Stimulated activated CD4-positive, alpha-beta T cell treated with anti-CD3 and anti-CD28 coated beads, Interleukin-1b, Interleukin-23, amount 100 ng/mL, for 48 hours (primary cell): ENCODE measurements around the gene FYN.

Experiments
- DNase-seq: peaks from one replicate; pipeline ENCODE4 v3.0.0-alpha.2; 2020

Gene FYN

DNA sequence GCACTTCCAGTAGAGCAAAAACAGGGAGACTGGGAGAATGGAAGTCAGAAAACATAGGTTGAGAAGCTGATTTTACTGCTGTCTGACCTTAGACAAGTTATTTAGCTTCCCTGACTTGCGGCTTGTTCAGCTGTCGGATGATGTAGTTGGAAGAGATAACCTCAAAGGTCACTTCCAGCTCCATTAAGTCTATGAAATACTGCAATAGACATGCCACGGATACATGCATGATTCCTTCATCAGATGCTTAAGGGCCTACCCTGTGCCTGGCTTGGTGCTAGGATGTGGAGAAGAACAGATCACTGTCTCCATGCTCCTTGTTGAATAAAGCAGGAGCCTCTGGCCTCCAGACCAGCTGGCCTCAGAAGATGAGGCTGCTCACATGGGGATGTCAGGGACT, 43.7 kb downstream of the FYN start:
- DNase-seq, result no peak

DNA sequence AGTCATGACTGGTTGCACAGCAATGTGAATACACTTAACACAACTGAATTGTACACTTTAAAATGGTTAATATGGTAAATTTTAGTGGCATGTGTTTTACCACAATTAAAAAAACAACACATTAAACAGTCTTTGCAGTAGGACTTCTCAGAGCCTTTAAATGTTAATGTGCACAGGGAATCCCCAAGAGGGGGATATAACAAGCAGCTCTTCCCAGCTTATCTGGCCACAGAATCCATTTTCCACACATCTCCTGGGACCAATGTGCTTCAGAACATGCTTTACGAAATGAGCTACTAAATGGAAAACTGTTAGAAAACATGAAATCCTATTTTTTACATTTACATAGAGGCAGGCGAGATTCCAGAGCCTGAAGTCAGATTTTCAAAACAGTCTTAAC, 44.4 kb downstream of the FYN start:
- DNase-seq, result no peak

GRCh38 chr6:111825439-111826086, 47.7 kb downstream of the FYN start:
- DNase-seq, result no peak

DNA sequence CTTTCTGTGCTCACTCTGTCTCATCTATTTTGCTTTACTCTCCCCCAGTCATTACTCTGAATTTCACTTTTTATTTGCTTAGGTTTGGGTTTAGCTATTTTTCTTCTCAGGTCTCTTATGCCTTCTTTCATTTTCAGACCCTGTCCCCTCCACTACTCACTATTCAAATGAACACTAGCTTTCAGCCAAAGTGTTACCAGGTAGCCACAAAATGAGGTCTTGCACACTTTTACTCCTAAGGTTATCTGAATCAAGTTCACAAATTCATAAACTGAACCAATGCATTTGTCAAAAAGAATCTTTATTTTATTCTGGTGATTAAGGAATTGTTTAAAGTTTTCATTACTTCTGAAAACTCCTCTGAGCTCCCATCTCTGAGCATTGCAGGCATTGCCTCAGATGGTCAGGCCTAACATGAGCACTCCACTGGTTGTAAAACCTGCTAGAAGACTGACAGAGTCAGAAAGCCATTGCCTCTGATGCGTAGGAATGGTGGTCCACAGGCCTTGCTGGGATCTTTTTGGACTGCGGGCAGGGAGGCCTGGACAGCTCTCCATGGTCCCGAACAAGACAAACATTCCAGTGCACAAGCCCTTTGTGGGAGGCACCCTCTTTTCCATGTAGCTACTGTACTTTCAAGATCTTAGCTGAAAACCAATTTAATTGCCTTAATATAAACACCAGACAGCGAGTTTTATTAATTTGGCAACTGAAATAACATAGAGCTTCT, 48.5 kb downstream of the FYN start:
- no peak for DNase-seq

DNA sequence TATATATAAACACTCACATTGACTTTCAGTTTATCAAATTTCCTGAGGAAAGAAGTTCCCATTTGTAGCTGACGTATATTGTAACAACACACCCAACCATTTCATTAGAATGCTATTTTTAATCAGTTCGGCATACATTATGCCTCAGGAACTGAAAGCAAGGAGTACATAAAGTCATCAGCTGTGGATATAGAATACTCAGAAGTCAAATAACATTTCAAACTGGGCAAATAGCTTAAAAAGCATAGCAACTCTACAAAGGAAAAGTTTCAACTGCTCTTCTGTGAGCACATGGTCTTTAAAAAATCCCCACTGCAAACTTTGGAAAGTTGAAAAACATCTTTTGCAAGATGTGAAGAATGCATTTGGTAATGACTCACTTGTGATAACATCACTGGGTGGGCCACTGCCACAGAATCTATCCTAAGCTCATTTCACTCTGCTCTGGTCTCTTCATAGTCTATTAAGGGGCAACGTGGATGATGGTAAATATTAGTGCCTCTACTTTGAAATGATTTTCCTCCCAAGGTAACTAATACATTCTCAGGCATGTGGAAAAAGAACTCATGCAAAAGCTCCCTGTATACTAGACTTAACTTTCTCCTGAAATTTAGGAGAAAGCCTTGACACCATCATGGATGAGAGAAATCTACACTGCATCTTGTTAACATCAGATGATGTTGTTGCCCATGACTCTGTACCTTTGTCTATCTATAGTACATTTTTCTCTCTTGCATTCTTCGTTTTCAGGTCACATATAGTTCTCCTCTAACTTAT, 49.2 kb downstream of the FYN start:
- DNase-seq, result no peak

GRCh38 chr6:111823012-111823411, 50.2 kb downstream of the FYN start:
- no peak for DNase-seq

DNA sequence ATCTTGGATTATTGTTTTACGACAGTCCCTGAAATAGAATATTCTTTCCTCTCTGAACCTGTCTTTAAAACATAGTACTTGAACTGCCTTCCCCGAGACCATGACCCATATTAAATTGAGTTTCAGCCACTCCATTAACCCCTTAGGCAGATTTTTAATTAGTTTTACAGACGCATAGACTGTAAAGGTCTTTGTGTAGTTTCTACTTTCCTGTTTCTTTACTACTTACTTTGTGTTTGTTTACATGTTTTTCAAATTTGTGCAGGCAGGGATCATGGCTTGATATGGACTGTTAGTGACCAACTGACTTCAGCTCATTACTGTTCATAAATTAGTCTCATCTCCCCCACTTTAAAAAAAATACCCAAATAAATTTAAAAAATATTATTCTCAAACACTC, 53.8 kb downstream of the FYN start:
- no peak for DNase-seq

DNA sequence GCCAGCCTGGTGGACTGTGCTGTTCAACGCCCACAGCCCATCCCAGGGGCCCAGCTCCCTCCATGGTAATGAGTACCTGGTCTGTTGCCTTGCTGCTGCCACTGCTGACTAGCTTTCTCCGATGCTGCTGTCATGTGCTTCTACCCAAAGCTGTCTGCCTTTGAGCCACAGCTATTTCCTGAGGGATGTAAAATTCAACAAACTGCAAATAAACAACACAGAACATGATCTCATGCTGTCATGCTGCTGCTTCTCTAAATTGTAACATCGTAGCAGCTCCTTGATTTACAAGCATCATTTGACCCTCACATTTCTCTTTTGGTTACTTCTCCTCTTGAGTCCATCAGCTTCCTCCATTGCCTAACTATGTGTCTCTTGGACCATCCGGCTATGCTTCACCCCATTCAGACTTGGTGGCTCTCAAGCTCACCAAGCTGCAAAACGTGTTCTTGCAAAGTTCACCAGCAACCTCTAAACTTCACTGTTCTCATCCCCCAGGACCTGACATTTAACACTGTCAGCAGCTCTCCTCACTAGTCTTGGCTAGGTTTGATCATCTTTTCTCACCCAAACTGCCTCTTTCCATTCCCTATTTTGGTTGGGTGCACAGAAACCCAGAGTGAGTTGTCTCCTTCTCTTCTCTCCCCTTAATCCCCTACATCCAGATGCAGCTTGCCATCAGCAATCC, 54.6 kb downstream of the FYN start:
- no peak for DNase-seq

DNA sequence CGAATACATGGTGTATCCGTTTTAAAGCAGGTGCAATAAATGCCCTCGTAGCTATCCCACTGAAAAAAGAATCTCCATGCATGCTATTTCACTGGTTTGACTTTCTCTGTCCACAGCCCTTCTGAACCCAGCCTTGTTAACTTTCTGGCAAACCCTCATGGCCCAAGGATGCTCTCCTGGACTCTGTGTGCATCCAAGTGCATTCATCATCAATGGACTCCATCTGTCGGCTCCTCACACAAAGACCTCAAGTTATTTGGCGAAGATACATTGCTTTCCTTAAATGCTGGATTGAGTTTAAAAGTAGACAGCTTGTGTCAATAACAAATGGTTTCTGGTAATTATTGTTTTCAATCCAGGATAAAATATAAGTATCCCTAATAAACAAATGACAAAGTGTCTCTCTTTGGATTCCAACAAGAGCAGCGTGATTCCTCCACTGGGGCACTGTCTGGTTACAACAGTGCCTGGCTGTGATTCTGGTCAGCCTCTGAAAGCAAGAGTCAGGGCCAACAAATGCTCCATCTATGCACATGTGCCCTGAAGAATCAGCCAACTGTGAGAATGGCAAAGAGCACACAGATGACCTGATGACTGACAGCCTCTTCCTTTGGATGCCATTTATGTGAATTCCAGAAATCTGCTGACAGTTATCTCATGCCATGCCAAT, 55.7 kb downstream of the FYN start:
- no peak for DNase-seq

- DNase-seq, result no peak
Measured at GRCh38 chr6:111813677-111814310, 59.5 kb downstream of the FYN start.

DNA sequence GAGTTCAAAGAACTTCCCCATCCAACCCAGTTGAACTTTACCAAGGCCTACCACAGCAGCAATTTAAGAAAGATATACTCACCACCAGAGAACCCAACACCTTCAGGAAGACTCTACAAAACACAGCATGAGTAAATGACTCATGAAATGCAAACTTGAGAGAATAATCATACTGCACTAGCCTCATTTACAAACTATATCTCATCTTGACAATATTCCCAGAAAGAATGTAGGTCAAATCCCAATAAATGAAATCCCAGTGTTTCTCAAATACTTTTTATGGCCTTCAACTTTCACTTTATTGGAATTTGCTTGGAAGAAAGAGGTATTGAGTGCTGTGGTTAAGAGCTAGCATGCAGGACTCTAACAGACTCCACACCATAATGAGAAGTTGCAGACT, 60.0 kb downstream of the FYN start:
- DNase-seq, result no peak

DNA sequence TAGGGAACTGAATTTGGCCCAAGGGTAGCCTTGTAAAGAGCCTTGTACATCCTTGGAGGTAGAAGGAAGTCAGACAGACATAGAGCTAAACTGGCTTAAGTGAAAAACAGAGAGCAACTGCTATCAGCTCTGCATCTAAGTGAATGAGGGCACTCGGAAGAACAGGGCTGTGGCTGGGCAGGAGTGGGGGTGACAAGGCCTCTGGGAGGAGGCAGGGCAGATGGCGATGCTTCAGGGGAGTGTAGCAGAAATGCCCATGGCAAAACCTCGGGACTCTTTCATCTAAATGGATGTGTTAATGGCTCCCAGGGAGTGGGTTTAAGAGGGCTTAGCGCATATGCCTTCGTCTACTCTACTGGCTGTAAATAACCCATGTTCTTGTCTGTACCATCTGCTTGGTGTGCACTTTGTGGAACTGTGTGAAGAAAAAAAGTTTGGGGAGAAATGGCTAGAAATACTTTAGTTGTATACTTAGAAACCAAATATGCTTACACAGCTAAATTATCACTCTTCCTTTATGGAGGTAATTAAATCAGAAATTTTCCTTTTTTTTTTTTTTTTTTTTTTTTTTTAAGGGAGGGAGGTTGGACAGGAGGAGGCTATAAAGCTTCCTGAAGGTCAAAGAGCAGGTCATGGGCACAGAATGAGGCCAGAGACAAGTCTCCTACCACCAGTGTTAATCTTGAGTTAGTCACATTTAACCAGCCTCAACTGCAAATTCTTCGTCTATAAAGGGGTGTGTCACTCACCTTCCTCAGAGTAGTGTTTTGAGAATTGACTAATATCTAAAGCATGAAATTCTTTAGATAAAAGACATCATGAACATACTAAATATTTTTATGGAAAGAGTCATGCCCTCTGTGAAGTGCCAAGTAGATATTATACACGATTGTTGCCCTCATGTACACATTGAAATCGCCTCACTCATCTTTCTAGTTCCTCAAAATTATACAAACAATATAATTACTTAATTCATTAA, 60.9 kb downstream of the FYN start:
- no peak for DNase-seq

DNA sequence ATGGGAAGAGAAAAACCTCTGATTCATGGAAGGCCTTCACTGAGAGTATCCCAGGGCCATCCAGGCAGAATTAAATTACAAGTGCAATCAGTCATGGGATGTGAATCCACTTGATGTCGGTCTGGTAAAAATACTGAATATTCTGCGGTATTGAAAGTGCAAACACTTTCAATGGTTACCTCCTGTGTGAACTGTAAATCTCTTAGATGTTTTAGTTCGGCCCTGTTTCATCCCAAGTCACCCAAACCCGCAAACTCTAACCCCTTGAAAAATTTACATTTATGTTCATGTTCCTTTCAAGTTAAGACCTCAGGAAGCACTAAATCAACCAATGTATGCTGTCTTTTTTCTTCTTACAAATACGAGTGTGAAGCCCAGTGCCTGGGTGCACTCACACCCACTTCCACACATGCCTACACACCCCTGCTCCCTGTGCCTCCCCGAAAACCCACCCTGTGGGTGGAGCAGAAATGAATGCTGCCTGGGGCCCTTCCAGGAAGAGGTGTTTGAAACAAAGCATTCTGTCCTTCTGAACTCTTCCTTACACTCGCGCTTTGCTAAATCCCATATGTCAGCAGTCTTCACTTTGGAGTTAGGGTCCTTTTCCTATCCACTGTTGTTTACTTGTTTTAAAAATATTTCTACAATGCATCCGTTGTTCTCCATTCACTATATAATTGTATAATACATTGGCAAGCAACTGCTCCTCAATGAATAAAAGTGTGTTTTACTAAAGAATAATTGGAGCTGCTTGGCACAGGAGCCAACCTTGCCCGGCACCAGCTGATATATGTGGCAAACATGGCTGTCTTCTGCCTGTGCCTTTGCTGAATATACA, 62.7 kb downstream of the FYN start:
- DNase-seq, result no peak

DNA sequence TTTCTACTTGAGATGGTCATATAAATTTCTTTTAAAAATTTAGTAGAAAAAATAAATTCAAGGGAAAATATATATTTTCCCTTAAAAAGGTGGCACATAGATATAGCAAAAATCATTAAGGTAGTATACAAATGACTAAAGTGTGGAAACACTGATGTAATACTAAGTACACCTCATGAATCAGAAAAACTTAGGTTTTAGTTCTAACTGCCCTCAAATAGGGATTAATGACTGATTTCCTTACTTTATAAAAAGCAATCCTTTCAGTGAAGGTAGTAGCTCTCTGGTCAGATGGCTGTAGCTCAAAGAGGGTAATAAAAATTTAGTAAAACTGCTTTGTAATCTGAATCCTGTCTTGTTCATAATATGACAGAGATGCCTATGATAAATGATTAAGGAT, 63.5 kb downstream of the FYN start:
- no peak for DNase-seq

- no peak for DNase-seq
Measured at GRCh38 chr6:111809264-111809663, 64.0 kb downstream of the FYN start.

- DNase-seq, result no peak
Measured at GRCh38 chr6:111808493-111808892, 64.8 kb downstream of the FYN start.

- DNase-seq, result no peak
Measured at GRCh38 chr6:111806561-111807497, 66.4 kb downstream of the FYN start.

DNA sequence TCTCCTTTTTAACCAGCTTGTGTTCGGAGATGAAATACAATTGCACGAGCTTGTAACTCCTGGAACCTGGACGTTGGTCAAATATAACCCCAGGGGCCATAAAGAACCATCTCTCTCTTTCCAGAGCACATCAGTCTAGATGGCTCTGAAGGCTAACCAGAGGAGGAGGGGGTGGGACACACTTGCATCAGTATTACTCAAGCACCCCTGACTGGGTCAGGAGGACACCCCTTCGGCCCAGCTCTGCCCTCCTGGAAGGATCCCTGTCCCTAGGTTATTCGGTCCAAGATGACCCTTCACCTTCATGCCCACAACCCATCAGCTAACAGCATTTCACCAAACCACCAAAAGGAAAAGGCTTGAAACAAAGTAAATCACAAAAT, 67.1 kb downstream of the FYN start:
- no peak for DNase-seq
